Breast epithelium (tissue), 3 donors: Measurements from ENCODE around the gene OR1N2.

Experiments used
- POLR2AphosphoS5 ChIP-seq, 3 donors: sonication (generic); formaldehyde crosslinking; IDR thresholded peaks; one replicate each; pipeline ENCODE4 v1.6.1; 2017; ENCODE audit warnings: antibody characterized with exemption in 3 of 3
- TF ChIP-seq, protein P1 (sequence below), 3 donors: fragments of 450-650 bp; IDR thresholded peaks; one replicate each; pipeline ENCODE4 v1.5.1; 2016 to 2017; ENCODE audit warnings: antibody characterized with exemption in 3 of 3, mild to moderate bottlenecking in 3 of 3, moderate library complexity in 3 of 3

DNA sequence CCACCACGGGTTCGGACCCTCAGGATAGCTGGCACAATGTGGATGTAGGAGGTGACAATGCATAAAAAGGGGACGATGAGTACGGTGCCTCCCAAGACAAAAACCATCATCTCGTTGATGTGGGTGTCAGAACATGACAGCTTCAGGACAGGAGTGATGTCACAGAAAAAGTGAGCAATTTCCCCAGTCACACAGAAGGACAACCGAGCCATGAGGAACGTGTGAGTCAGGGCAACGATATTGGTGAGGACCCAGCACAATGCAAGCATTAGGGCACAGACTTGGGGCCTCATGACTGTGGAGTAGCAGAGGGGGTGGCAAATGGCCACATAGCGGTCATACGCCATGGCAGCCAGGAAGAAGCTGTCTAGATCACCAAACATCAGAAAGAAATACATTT is 26.3 kb upstream of the OR1N2 start:
- TF ChIP-seq, protein P1, sequence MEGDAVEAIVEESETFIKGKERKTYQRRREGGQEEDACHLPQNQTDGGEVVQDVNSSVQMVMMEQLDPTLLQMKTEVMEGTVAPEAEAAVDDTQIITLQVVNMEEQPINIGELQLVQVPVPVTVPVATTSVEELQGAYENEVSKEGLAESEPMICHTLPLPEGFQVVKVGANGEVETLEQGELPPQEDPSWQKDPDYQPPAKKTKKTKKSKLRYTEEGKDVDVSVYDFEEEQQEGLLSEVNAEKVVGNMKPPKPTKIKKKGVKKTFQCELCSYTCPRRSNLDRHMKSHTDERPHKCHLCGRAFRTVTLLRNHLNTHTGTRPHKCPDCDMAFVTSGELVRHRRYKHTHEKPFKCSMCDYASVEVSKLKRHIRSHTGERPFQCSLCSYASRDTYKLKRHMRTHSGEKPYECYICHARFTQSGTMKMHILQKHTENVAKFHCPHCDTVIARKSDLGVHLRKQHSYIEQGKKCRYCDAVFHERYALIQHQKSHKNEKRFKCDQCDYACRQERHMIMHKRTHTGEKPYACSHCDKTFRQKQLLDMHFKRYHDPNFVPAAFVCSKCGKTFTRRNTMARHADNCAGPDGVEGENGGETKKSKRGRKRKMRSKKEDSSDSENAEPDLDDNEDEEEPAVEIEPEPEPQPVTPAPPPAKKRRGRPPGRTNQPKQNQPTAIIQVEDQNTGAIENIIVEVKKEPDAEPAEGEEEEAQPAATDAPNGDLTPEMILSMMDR (IDR thresholded peaks at IDR 0.05) = no peak
- no peak for TF ChIP-seq POLR2AphosphoS5 (IDR thresholded peaks at IDR 0.05)
